GM19467 (cell line): ENCODE data around the gene RUNX1.
"Not testable (repeated sequence)": the region's sequence is repeated elsewhere in the genome, so short reads cannot be mapped to it uniquely, and the experiment has no call there.

Source experiments
- ATAC-seq: cut with Tn5 transposase; IDR thresholded peaks from one replicate; pipeline ENCODE4 v1.9.1; 2021; ENCODE audit warnings: mild to moderate bottlenecking, moderate library complexity; ENCODE audit not compliant: unreplicated experiment

Gene RUNX1

GRCh38 chr21:34994766-34995631, 54.1 kb downstream of the RUNX1 start:
- ATAC-seq, result no peak

- not testable (repeated sequence) for ATAC-seq
Observed at GRCh38 chr21:34993521-34993921, 55.6 kb downstream of the RUNX1 start.

- no peak for ATAC-seq
Observed at GRCh38 chr21:34992736-34993398, 56.2 kb downstream of the RUNX1 start.

- no peak for ATAC-seq
Observed at GRCh38 chr21:34992180-34992579, 56.9 kb downstream of the RUNX1 start.

GRCh38 chr21:34991366-34991957, 57.6 kb downstream of the RUNX1 start:
- ATAC-seq, result no peak

- ATAC-seq, result no peak
Observed at GRCh38 chr21:34990842-34991241, 58.3 kb downstream of the RUNX1 start.

- ATAC-seq, result no peak
Observed at GRCh38 chr21:34989337-34990151, 59.6 kb downstream of the RUNX1 start.

GRCh38 chr21:34988625-34989024, 60.5 kb downstream of the RUNX1 start:
- no peak for ATAC-seq

- ATAC-seq, result no peak
Observed at GRCh38 chr21:34988139-34988538, 61.0 kb downstream of the RUNX1 start.

GRCh38 chr21:34987501-34988072, 61.5 kb downstream of the RUNX1 start:
- ATAC-seq, result no peak

- peak; percentile 56 for ATAC-seq
Observed at GRCh38 chr21:34986561-34987500, 62.3 kb downstream of the RUNX1 start.

- ATAC-seq, result no peak
Observed at GRCh38 chr21:34984356-34985058, 64.6 kb downstream of the RUNX1 start.

- no peak for ATAC-seq
Observed at GRCh38 chr21:34983680-34984086, 65.4 kb downstream of the RUNX1 start.

GRCh38 chr21:34981791-34982190, 67.3 kb downstream of the RUNX1 start:
- no peak for ATAC-seq

- no peak for ATAC-seq
Observed at GRCh38 chr21:34980423-34981115, 68.5 kb downstream of the RUNX1 start.

- no peak for ATAC-seq
Observed at GRCh38 chr21:34979383-34979782, 69.7 kb downstream of the RUNX1 start.

GRCh38 chr21:34977333-34977732, 71.8 kb downstream of the RUNX1 start:
- no peak for ATAC-seq
